Skeletal muscle satellite cell (primary cell): Measurements from ENCODE around the gene BCL2L2.

Experiments used
- H3K27me3 ChIP-seq: 2 replicates; pipeline ENCODE4 v1.7.0; 2013; ENCODE audit warnings: low read length; ENCODE audit not compliant: control insufficient read depth, insufficient read depth
- H3K36me3 ChIP-seq: 2 replicates; pipeline ENCODE4 v1.7.0; 2013; ENCODE audit warnings: mild to moderate bottlenecking, control low read depth, low read length; ENCODE audit not compliant: insufficient read depth
- H3K4me1 ChIP-seq: 2 replicates; pipeline ENCODE4 v1.7.0; 2013; ENCODE audit warnings: low read length; ENCODE audit not compliant: control insufficient read depth, insufficient read depth
- H3K4me2 ChIP-seq: 2 replicates; pipeline ENCODE4 v1.7.0; 2013; ENCODE audit warnings: mild to moderate bottlenecking, low read length
- H3K4me3 ChIP-seq: 2 replicates; pipeline ENCODE4 v1.7.0; 2013; ENCODE audit warnings: low read length
- H3K9ac ChIP-seq: 2 replicates; pipeline ENCODE4 v1.7.0; 2013; ENCODE audit warnings: mild to moderate bottlenecking, low read depth, low read length, moderate library complexity
- H3K9me3 ChIP-seq: replicated peaks from 2 replicates; pipeline ENCODE4 v1.7.0; 2013; ENCODE audit warnings: mild to moderate bottlenecking, control low read depth, low read length

Gene BCL2L2

GRCh38 chr14:23286020-23286901 is 20.4 kb upstream of the BCL2L2 start, which contains the start of gene HOMEZ:
HOMEZ (minus strand) TSS chr14:23286132; CDS start chr14:23285952, 180 bp downstream.
- Histone ChIP-seq H3K9me3 (no peaks in the 10 kb centered on the region), H3K9ac (peak within 1 kb of the TSS; percentile 87), H3K36me3 (no peaks in the 10 kb centered on the region), H3K4me2 (peak within 1 kb of the TSS; percentile 87), H3K4me1 (peaks cover 18% of the 10 kb centered on the region), H3K27me3 (peaks cover 4% of the 10 kb centered on the region), H3K4me3 (peak within 1 kb of the TSS; percentile 92)

- H3K9ac ChIP-seq, result peak overlapping the region; percentile 66
- no peaks in the 10 kb centered on the region for H3K9me3 ChIP-seq
- H3K4me3 ChIP-seq, result peak overlapping the region; percentile 92
- H3K27me3 ChIP-seq, result peaks cover 7% of the 10 kb centered on the region
- no peaks in the 10 kb centered on the region for H3K36me3 ChIP-seq
- peaks cover 18% of the 10 kb centered on the region for H3K4me1 ChIP-seq
- peak overlapping the region; percentile 87 for H3K4me2 ChIP-seq
These were observed 19.6 kb upstream of the BCL2L2 start for GRCh38 chr14:23286902-23287479.

- H3K4me2 ChIP-seq, result peak overlapping the region; percentile 15
- peaks cover 21% of the 10 kb centered on the region for H3K4me1 ChIP-seq
- no peaks in the 10 kb centered on the region for H3K36me3 ChIP-seq
- H3K9me3 ChIP-seq, result no peaks in the 10 kb centered on the region
- no peak overlapping the region for H3K4me3 ChIP-seq
- H3K27me3 ChIP-seq, result peaks cover 17% of the 10 kb centered on the region
- no peak overlapping the region for H3K9ac ChIP-seq
These were observed 11.7 kb upstream of the BCL2L2 start for GRCh38 chr14:23294734-23295561.

DNA sequence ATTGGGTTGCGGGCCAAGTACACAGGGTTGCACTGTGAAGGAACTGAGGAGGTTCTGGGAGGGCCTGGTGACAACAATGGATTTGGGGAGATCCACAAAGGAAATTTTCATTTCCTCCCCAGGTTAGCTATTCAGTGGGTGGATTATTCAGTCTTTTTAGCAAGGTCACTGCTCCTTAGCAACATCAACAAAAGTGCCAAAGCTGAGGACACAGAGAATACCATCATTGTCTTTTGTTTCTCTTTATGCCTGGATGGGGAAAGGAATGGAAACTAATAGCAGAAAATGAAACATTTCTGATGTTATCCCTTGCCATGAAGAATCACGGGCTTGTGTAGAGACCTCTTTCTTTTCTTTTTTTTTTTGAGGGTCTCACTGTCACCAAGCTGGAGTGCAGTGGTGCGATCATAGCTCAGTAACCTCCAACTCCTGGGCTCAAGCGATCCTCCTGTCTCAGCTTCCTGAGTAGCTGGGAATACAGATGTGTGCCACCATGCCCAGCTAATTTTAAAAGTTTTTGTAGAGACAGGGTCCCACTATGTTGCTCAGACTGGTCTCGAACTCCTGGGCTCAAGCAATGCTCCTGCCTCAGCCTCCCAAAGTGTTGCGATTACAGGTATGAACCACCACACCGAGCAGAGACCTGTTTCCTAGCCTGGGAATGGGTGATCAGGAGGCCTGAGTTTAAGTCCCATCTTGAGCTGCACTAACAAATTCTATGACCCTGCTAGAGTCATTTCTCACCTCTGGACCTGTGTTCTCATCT is 10.4 kb upstream of the BCL2L2 start:
- no peaks in the 10 kb centered on the region for H3K36me3 ChIP-seq
- H3K4me1 ChIP-seq, result peaks cover 25% of the 10 kb centered on the region
- no peaks in the 10 kb centered on the region for H3K9me3 ChIP-seq
- H3K4me2 ChIP-seq, result no peak overlapping the region
- H3K9ac ChIP-seq, result no peak overlapping the region
- H3K27me3 ChIP-seq, result peaks cover 17% of the 10 kb centered on the region
- no peak overlapping the region for H3K4me3 ChIP-seq

- Histone ChIP-seq H3K4me1 (peaks cover 27% of the 10 kb centered on the region), H3K9ac (no peak overlapping the region), H3K36me3 (no peaks in the 10 kb centered on the region), H3K4me3 (no peak overlapping the region), H3K27me3 (peaks cover 14% of the 10 kb centered on the region), H3K4me2 (no peak overlapping the region), H3K9me3 (no peaks in the 10 kb centered on the region)
These were observed 9.5 kb upstream of the BCL2L2 start for GRCh38 chr14:23297096-23297495.

- H3K4me1 ChIP-seq, result peaks cover 27% of the 10 kb centered on the region
- H3K9ac ChIP-seq, result no peak overlapping the region
- no peak overlapping the region for H3K4me3 ChIP-seq
- no peak overlapping the region for H3K4me2 ChIP-seq
- no peaks in the 10 kb centered on the region for H3K36me3 ChIP-seq
- H3K27me3 ChIP-seq, result peaks cover 14% of the 10 kb centered on the region
- H3K9me3 ChIP-seq, result no peaks in the 10 kb centered on the region
These were observed 8.9 kb upstream of the BCL2L2 start for GRCh38 chr14:23297611-23298277.

GRCh38 chr14:23299211-23299957 is 7.2 kb upstream of the BCL2L2 start:
- H3K27me3 ChIP-seq, result peaks cover 2% of the 10 kb centered on the region
- H3K9me3 ChIP-seq, result no peaks in the 10 kb centered on the region
- H3K36me3 ChIP-seq, result no peaks in the 10 kb centered on the region
- peaks cover 27% of the 10 kb centered on the region for H3K4me1 ChIP-seq
- H3K4me3 ChIP-seq, result no peak overlapping the region
- peak overlapping the region; percentile 87 for H3K9ac ChIP-seq
- peak overlapping the region; percentile 33 for H3K4me2 ChIP-seq

- H3K36me3 ChIP-seq, result no peaks in the 10 kb centered on the region
- peak overlapping the region; percentile 80 for H3K4me3 ChIP-seq
- peak overlapping the region; percentile 87 for H3K9ac ChIP-seq
- H3K27me3 ChIP-seq, result no peaks in the 10 kb centered on the region
- no peaks in the 10 kb centered on the region for H3K9me3 ChIP-seq
- H3K4me1 ChIP-seq, result peaks cover 27% of the 10 kb centered on the region
- peak overlapping the region; percentile 97 for H3K4me2 ChIP-seq
These were observed 6.5 kb upstream of the BCL2L2 start for GRCh38 chr14:23299986-23300686.

DNA sequence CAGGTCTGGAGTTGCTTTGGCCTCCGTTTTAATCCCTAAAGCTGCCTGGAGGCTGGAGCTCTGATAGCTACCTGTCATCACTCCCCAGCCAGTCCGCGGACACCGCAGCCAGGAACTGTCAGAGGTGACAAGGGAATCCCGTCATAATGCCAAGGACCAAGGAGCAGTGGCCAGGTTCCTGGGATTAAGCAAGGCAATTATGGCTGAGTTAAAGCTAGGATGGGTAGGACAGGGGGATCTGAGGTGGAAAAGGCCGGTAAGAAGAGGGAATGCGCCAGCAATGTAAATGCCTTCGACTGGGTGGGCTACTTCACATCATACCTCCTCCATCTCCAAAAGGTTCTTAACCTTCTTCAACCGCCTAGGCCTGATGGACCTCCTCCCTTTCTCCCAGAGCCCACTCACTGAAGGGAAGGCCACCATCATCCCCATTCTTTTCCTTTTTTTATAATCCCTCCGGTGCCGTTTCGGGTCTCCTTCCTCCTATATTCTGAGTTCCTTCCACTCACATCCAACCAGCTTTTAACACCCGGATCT is 5.9 kb upstream of the BCL2L2 start:
- peak overlapping the region; percentile 87 for H3K9ac ChIP-seq
- H3K36me3 ChIP-seq, result no peaks in the 10 kb centered on the region
- H3K4me2 ChIP-seq, result peak overlapping the region; percentile 97
- peaks cover 27% of the 10 kb centered on the region for H3K4me1 ChIP-seq
- H3K27me3 ChIP-seq, result no peaks in the 10 kb centered on the region
- peak overlapping the region; percentile 80 for H3K4me3 ChIP-seq
- H3K9me3 ChIP-seq, result no peaks in the 10 kb centered on the region
